COLO668 (cell line): ENCODE results near the gene PSMG4.
"Not testable (repeated sequence)": the region's sequence is repeated elsewhere in the genome, so short reads cannot be mapped to it uniquely, and the experiment has no call there.

ENCODE experiments used
- DNase-seq: peaks from one replicate; lab custom pipeline; 2025; ENCODE audit not compliant: unreplicated experiment; lab: John Stamatoyannopoulos, UW

Gene PSMG4

DNA sequence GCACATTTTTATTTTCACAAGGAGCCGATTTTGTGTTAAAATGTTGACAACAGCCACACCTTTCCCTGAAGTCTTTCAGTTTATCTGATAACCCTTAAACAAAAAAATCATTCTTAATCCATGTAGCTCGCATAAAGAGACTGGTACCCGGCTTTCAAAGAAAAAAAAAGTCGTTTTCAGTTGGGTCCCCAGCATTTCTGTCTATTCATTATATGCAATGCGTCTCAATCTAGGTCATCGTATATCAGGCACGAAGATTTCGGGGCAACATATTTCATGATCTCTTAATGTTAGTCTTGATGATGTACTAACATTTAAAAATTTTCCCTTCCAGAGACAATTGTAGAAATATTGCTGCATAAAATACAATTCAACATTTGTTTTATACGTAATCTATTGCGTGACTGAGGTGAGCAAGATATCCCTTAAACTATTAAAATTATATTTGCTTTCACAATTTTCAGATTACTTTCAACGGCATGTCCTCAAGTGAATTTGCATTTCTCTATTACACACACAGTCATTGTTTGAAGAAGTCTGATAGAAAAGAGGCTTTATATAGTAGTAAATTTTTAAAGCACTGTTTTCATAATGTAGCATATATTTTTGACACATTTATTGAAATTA is 28.4 kb upstream of the PSMG4 start:
- no peak for DNase-seq

DNA sequence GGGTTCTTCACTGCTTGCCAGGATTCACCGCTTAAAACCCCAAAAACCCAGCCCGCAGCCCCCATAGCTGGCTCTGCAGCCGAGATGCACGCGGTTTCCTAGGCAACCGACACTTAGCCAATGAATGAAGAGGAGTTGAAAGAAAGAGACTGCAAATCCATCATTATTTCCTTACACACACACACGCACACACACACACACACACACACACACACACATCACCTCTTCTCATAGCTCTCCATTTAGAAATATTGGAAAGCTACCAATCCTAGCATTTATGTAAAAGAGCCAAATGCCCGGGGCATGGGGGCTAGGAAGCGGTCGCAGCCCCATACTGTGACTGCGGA is 27.9 kb upstream of the PSMG4 start:
- DNase-seq, result peak; percentile 72

DNA sequence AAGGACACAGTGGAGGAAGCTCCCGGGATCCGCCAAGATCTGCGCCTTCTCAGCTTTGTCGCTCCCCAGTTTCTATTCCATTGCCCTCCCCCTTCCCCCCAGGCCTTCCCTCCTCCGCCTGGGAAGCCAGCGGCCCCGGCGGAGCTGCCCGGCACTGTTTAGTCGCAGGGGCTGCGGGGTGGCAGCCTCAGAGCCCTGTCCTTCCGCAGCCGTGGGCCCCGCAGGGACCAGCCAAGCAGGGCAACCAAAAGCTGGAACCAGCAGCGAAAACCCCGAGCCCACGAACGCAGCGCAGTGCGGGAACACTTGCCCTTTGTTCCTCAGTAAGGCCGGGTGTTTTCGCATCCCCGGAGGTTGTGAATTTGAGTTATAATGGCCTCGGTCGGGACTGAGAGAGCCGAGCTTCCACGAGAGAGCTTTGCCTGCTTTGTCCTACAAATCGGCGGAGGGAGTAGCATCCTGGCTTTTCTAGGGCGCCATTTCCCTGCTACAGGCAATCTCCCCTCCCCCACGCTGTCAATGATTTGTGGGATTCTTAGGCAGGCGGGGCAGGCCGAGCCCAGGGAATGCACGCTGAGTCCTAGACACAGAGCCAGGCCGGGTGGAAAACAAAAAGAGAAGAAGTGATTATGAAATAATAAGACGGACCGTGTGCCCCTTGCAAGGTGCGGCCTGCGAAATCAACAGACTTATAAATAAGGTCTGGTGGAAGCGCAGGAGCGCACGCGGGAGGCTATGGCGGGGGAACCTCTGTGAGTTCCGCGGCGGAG is 27.3 kb upstream of the PSMG4 start:
- peak; percentile 87 for DNase-seq

DNA sequence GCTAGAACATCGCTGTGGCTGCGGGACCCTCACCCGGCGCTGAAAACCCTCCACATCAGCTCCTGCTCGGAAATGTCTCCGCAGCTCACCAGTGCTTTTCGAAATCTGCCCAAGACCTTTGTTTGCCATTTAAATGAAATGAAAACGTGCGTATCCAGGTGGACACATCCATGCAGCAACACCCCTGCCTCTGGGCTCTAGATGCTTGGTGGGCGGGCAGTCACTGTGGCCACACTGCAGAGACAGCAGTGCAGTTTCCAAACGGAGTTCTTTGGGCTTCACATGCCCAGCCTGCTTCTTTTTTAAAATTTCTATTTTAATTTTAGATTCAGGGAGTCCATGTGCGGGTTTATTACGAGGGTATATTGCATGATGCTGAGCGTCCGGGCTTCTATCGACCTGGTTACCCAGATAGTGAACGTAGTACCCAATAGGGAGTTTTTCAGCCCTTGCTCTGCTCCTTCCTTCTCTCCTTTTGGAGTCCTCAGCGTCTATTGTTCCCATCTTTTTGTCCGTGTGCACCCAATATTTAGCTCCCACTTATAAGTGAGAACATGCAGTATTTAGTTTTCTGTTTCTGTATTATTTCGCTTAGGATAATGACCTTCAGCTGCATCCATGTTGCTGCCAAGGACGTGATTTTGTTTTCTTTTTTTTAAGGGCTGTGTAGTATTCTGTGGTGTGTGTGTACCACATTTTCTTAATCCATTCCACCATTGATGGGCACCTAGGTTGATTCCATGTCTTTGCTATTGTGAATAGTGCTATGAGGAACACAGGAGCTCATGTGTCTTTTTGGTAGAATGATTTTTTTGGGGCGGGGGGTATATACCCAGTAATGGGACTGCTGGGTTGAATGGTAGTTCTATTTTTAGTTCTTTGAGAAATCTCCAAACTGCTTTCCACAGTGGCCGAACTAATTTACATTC is 26.5 kb upstream of the PSMG4 start:
- peak; percentile 40 for DNase-seq

DNA sequence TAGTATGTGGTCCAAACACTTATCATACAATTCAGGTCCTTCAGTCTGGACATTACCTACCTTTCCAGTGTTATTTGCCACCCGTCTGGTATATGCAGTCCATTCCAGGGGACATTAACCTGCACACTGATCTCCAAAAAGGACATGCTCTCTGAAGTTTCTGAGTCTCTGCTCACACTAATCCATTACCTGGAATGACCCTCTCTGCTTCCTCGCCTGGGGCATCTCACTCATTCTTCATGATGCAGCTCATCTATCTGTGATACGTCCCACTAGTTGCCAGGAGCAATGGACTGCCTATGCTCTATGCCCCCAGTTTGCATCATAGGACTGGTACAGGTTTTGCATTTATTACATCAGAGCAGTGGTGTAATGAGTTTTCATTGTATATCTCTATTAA is 25.4 kb upstream of the PSMG4 start:
- no peak for DNase-seq

DNA sequence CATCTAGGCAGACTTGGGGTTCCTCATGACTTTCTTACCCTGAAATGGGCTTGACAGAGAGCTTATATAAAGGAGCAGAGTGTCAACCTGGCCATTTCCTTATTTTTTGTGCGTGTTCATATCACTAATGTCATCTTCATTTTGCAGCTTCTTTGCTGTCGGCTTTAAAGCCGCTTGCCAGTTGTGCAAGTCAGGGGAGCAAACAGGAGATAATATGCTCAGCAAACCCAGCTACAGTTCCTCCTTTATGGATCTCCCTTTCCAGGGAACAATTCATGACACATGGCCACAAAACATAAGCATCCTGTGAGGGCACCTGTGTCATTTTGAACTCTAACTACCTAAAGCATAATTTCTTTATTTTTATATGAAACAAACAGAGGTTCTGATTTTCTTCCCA is 24.8 kb upstream of the PSMG4 start:
- DNase-seq, result no peak

DNA sequence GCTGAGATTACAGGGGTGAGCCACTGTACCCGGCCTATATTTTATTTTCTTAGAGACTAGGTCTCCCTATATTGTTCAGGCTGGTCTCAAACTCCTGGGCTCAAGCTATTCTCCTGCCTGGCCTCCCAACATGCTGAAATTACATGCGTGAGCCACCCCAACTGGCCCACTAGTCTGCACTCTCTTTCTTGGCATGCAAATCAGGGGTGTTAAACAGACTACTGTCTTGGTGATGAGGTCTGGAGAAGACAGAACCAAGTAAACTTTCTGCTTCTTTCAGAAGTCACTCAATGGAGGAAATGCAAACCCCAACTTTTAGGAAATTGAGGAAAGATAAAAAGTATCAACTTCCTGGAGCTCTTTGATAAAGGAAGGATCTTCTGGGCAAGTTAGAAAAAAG is 23.3 kb upstream of the PSMG4 start:
- DNase-seq, result no peak

DNA sequence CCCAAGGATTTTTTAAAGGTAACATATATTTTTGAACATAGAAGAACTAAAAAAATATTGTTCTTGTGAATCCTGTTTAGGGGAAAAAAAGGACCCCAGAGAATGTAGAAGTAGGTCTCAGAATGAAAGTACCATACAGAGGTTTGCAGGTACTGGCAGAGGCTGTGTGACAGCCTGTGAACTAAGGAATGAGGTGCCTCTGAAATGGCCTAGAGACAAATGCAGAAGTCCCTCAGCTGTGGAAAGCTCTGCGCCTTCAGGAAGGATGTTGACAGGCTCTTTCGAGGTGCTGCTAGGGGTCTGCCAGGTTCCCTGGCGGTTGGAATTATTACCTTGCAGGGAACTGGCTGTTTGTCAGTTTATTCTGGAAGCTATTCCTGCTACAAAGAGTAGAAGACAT is 22.7 kb upstream of the PSMG4 start:
- no peak for DNase-seq

DNA sequence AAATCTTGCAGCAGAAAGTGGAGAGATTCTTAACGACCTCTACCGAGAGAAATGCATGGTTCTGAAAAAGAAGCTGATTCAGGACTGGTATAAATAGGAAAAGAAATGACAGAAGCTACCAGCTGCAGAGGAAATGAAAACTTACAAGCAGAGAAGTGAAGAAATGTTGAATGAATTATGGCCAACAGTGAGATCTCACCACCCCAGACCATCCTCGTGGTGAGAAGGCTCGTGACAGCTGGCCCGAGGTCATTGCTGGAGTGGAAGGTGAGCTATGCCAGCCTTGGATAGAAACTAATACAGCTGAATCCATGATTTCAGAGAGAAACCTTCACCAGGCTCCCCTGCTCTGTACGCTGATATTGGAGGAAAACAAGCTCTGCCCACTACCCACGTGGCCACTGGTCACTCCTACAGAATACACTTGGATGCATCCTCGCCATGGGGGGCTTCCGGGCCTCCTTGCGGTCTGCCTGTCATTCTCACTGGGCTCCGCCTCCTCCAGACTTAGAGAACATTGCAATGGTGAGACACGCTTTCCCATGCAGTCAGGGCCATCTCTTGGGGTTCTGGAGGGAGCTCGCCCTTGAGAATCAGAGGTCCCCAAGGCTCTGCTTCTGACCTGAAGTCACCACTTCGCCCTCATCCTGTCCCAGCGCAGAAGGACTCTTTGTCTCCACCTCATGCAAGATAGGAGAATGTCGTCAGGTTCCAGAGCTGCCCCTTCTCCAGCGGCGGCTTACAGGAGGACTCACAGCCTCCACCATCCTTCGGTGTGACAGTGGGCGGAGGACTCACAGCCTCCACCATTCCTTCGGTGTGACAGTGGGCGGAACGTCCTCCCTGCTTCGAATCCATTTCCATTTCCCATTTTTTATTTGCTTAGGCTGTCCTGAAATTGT is 20.7 kb upstream of the PSMG4 start:
- no peak for DNase-seq

DNA sequence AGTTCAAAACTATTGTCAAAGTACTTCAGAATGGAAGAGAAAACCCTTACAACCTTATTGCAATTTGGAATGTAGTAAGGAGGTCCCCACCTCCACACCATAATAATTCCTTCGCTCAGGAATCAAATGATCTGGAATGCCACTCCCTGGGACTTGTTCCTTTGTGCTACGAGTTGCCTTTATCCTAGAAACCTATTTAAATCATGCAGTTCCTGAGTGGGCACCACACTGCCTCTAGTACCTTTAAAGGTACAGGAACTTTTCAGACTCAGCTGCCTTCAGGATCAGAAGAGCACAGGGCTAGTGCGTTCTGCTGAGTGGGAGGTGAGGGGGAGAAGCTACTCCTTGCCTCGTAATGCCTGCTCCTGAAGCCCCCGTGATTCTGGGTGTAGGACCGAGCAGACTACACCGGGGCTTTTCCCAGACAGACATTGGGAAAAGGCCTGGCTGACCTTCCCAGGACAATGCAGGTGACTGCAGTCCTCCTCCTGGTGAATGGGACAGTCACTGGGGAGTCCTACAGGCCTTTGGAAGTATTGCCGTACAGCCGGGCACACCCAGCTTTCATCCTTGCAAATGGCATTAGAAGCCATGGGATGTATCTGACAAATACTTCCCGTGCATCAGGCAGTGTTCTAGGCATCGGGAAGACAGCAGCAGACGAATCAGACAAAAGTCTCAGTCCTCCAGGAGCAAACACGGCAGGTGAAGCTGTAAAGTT is 19.5 kb upstream of the PSMG4 start:
- DNase-seq, result no peak

DNA sequence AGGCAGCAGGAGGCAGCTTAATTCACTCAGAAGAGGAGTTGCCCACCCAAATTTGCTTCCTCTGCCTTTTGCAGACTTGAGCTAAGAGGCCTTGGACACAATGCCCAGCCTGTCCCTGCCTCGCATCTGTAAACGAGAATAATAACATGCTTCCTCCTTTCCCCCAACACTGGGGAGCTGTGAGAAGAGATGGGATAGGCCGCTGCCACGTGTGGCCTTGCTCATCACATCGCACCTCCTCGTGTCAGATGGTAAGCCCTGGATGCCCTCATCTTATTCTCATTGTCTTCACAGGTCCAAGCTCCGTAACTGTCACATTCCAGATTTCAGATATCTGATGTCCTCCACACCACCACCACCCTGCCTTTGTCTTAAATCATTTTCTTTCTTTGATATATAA is 18.2 kb upstream of the PSMG4 start:
- DNase-seq, result no peak

DNA sequence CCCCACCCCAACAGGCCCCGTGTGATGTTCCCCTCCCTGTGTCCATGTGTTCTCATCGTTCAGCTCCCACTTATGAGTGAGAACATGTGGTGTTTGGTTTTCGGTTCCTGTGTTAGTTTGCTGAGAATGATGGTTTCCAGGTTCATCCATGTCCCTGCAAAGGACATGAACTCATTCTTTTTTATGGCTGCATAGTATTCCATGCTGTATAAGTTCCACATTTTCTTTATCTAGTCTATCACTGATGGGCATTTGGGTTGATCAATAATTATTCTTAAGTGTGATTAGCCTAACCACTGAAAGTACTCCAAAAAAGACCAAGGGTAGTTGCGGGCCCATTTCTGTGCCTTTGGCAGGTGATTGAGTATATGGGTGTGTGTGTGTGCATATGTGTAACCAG is 17.0 kb upstream of the PSMG4 start:
- not testable (repeated sequence) for DNase-seq

DNA sequence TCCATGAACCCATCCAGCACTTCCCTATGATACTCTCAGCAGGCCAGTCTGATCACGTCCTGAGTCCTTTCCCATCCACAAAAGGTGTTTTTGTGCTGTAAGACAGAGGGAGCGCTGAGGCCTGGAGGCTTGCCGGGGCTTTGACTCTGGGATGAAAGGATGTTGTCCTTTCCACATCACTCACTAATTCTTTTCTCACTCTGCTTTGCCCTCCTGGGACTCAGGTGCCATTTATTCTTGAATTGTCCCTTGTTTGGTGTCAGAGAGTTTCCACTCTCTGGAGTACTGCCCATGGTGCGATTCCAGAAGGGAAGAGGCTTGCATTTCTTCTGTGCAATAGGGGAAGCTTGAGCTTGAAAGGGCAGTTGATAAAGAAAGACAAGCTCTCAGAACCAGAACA is 16.0 kb upstream of the PSMG4 start:
- DNase-seq, result no peak

DNA sequence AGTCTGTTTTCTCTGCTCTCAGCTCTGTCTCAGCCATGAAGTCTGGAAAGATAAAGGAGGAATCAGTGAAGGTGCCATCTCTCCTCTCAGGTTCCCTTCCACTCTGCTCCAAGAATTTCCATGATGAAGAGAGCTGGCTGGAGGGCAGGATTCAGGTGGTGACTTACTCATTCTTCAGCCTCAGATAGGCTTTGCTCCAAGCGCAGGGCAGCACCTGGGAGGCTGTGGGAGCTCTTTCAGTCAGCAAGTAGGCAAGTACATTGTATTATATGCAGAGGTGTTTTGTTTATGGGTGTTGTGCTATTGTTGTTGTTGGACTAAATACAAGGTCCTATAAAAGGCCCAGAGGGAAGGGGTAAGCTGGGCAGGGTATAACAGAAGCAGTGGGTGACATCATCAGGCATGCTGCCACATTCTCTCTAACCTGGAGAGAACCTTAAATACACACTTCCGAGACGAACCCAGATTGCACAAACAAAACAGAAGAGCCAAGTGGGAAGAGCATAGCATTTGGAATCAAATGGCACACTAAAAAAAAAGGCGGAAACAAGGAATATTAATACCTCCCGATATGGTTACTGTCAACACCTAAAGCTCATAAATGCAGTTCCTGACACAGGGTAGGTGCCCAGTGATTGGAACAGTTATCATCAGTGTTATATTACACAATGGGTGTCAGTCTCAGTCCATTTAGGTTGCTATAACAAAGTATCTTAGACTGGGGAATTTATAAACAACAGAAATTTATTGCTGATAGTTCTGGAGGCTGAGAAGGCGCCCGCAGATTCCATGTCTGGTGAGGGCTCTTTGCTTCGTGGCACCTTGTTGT is 14.5 kb upstream of the PSMG4 start:
- DNase-seq, result no peak

DNA sequence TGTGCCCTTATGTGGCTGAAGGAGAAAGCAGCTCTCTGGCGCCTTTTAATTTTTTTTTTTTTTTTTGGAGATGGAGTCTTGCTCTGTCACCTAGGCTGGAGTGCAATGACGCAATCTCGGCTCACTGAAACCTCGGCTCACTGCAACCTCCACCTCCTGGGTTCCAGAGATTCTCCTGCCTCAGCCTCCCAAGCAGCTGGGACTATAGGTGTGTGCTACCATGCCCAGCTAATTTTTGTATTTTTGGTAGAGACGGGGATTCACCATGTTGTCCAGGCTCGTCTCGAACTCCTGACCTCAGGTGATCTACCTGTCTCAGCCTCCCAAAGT is 13.9 kb upstream of the PSMG4 start:
- DNase-seq, result not testable (repeated sequence)

DNA sequence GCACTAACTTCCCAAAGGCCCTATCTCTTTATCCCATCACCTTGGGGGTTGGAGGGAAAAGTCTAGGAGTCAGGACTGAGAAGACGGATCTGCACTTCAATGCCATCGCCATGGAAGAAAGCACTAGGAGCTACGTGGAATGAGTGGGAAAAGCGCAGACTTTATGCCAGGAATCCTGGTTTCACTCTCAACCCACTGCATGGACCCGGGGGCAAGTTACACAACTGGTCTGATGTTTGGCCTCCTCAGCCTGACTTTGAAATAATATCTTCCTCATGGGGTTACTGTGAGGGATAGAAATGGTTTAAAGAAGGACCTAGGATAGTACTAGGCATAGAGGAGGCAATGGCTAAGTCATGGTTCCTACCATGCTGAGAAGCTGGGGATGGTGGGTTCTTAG is 13.5 kb upstream of the PSMG4 start:
- no peak for DNase-seq

DNA sequence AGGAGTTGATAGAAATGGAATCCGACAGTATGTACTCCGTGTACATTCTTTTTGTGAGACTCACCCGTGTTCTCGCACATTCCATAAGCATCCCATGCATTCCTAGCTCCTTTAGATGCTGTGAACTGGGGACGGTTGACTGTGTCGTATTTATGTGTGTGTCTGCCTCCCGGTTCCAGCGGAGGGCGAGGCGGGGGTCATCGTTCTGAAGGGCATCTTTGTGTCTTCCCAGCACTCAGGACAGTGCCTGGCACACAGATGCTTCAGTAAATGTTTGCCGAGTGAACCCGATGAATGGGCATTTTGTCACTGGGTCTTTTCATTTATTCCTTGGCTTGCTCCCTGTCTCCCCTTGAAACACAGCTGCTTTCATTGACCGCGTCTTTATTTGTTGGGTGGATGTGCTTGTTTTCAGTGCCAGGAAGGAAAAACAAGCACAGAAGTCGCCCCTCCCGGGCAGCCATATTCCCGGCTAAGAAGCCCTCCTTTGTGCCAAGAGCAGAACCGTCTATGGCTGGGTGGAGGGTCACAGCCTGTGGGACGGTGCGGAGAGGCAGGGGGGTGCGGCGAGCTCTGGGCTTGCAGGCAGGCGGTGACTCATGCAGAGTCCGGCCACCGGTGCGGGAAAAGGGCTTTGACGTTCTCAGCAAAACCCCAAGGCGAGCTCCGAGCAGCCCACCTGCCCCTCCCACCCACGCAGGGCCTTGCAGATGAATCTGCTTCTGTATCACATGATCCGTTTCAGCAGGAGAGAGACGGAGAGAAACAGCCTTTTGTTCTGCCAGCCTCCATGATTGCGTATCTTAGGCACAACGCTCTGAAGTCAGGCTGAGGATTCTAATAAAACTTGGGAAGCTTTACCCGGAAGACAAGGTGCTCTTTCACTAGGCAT is 11.2 kb upstream of the PSMG4 start:
- DNase-seq, result no peak

DNA sequence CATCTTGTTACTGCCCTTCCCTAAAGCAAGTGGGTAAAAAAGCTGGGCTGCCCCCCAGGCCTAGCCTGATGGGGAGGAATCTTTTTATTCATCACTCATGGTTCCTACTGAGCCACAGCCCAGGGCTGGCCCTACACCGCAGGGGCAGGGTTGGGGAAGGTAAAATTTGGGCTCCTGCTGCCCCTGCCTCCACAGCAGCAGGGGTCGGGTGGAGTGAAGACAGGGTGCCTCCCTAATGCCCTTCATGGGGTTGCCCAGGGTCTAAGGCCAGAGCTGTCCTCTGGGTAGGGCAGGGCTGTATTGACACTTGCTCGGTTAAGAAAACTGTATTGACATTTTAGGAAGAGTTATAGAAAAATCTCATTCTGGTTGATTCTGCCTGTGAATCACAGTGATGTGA is 8.9 kb upstream of the PSMG4 start:
- no peak for DNase-seq
